HG03469 (cell line): ENCODE results near the gene GOLGA5.
A peak's percentile ranks its signal among the peaks of the same experiment; 100 is the strongest.
"Not testable (repeated sequence)": the region's sequence is repeated elsewhere in the genome, so short reads cannot be mapped to it uniquely, and the experiment has no call there.

Experiments
- ATAC-seq: cut with Tn5 transposase; IDR thresholded peaks from one replicate; pipeline ENCODE4 v1.9.1; 2021; ENCODE audit warnings: mild to moderate bottlenecking, moderate library complexity, moderate number of reproducible peaks; ENCODE audit not compliant: unreplicated experiment

Gene GOLGA5

DNA sequence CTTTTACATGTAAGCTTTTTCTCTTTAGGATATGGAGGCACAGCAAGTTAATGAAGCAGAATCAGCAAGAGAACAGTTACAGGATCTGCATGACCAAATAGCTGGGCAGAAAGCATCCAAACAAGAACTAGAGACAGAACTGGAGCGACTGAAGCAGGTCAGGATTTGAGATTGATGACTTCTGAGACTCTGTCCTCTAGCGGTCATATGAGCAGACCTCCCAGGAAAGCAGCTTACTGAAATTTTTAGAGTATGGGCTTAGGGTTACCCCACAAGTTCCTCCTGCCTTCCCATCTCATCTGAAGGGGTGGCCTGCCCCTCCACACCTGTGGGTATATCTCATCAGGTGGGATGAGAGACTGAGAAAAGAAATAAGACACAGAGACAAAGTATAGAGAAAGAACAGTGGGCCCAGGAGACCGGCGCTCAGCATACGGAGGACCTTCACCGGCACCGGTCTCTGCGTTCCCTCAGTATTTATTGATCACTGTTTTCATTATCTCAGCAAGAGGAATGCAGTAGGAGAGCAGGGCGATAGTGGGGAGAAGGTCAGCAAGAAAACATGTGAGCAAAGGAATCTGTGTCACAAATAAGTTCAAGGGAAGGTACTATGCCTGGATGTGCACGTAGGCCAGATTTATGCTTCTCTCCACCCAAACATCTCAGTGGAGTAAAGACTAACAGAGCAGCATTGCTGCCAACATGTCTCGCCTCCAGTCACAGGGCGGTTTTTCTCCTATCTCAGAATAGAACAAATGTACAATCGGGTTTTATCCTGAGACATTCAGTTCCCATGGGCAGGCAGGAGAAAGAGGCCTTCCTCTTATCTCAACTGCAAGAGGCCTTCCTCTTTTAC lies 25.8 kb downstream of the GOLGA5 start:
- ATAC-seq: not testable (repeated sequence)

DNA sequence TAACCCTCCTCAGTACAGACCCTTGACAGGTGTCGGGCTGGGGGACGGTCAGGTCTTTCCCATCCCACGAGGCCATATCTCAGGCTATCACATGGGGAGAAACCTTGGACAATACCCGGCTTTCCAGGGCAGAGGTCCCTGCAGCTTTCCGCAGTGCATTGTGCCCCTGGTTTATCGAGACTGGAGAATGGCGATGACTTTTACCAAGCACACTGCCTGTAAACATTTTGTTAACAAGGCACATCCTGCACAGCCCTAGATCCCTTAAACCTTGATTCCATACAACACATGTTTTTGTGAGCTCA lies 26.4 kb downstream of the GOLGA5 start:
- not testable (repeated sequence) for ATAC-seq

DNA sequence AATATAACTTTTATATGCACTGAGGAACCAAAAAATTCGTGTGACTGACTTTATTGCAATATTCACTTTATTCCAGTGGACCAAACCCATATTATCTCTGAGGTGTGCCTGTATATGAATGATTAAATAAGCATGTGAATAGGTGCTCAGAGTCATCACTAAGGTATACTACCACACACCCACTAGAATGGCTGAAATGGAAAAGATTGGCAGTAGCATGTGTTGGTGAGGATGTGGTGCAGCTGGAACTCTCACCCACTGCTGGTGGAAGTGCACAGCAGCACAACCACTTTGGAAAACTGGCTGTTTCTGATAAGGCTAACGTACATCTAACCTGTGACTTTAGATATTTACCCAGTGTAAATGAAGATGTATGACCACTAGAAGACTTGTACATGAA lies 36.8 kb downstream of the GOLGA5 start:
- ATAC-seq: no peak

DNA sequence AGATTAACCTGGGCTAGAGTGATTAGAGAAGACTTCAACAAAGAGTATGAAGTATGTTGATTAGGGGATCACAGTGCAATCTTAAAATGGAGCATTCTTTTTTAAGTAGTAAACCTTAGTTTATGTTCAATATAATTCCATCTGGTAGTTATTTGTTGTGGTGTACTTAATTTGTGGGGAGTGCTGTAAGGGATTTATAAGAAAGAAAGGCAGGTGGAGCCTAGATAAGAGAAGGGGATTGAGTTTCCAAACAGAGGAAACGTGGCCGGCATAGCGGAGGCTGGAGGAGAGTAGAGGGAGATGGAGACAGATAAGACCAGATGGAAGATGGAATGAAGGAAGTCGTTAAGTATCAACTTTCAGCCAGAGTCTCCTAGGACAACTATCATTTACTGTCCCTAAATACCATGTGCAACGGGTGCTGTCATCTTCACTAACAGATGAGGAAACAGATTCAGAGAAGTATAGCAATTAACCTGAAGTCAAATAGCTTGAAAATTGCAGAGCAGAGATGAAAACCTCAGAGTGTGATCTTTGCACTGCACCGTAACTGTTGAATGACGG lies 38.1 kb downstream of the GOLGA5 start:
- no peak for ATAC-seq

DNA sequence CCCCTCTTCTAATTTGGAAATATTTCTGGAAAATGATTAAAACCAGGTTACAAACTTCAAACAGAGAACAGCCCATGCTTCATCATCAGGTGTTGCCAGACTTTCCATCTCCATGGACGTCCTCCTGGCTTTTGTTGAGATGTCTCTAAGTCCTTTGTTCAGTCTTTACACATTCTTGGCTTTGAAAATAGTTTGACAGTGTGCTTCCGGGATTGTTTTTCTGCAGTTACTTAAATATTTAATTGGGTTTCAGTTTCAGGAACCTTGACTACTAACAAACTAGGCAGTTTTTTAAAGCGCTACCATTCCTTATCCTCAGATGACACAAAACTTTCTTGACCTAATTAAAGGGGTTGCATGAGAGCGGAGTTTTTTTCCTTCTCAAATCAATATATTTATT lies 47.8 kb downstream of the GOLGA5 start:
- no peak for ATAC-seq

DNA sequence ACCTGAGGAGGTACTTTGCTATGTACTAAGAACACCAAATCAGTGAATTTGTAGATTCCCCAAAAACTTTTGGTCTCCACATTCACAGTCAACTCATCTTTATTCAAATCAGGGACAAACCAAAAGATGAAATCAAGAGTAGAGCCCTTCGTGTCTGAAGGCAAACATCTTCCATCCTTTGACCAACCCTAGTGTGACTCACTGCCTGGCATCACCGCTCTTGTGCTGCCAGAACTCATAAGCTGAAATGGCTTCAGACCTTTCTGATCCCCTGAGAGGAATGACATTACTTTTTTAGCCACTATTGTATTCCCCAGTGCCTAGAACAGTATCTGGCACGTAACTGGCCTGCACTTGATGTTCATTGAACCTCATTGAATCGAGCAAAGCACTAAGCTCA lies 50.1 kb downstream of the GOLGA5 start:
- no peak for ATAC-seq

DNA sequence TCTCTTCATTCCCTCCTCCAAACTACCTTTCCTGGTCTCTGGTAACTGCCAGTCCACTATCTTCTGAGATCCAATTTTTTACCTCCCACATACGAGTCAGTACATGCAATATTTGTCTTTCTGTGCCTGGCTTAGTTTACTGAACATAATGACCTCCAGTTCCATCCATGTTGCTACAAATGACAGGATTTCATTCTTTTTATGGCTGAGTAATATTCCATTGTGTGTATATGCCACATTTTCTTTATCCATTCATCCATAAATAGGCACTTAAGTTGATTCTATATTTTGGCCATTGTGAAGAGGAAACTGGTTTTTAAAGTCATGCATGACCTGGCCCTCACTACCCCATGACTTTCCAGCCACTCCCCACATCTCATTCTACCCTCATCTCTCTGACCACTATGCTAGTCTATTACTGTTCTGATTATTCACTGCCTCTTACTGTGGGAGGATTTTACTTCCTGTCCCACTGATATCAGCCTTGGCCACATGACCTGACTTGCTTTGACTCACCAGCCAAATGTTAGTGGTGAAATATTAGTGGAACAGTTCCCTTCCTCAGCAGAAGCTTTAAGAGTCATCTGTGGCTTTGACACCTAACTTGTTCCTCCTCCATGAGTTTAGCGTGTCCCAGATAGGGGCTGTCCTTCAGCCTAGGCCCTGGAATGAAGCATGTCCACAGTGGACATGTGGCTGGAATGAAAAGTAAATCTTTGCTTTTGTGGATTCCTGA lies 52.2 kb downstream of the GOLGA5 start:
- peak; percentile 76 for ATAC-seq

DNA sequence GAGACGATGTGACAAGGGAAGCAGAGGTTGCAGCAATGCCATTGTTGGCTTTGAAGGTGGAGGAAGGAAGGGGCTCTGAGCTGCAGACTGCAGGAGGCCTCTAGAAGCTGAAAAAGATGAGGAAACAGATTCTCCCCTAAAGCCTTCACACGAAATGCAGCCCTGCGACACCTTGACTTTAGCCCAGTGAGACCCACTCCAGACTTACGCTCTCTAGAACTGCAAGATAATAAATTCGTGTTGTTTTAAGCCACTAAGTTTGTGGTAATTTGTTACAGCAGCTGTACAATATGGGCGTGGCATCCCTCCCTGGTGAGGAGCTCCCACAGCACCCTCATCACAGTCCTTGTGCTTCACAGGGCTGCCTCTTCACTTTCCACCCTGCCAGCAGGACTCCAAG lies 53.2 kb downstream of the GOLGA5 start:
- no peak for ATAC-seq

DNA sequence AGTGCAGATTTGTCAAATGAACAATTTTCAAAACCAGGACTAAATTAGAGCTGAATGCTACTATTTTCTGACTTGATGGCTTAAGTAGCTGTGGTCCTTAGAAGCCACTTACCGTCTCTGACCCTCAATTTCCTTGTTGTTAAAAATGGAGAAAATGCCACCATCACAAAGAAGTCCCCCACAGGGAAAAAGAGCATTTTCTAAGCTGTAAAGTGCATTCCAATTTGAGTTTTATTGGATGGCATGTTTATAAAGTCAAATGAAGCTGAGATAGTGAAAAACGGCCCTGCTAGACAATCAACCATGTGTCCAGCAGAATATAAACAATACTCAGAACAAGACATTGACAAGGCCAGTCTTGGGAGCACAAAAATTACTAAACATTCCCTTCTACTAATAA lies 53.6 kb downstream of the GOLGA5 start:
- no peak for ATAC-seq

DNA sequence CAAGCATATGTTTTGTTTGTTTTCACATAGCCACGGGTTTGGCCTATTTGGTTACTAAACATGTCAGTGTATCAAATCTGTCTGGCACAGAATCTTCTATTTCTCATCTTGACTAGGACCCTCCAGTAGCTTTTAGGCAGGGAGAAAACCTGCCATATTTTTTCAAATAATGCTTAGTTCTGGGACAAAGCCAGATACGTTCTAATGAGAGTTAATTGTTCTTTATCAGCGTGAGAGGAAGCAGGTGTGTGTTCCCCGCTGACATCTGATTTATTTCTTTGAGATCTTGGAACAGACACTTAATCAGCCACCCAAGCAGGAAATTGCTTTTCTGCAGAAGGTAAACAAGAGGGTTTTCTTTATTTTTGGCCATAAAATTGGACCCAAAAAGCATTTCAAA lies 54.8 kb downstream of the GOLGA5 start:
- no peak for ATAC-seq

DNA sequence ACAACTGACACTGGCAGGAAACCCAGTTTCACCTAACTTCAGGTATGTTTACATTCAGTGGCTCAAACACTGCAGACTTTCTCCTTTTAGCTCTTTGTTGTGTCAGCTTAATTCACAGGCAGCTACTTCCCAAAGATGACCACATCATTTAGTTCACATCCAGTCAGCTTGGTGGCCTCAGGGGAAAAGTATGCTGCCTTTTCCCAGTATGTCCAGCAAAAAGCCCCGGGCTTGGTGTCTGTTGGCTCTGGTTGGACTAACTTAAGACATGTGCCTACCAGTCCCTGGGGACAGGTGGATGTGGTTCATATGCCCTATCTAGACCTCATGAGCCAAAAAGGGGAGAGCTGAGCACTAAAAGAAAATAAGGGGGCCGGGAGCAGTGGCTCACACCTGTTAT lies 56.4 kb downstream of the GOLGA5 start:
- ATAC-seq: no peak

DNA sequence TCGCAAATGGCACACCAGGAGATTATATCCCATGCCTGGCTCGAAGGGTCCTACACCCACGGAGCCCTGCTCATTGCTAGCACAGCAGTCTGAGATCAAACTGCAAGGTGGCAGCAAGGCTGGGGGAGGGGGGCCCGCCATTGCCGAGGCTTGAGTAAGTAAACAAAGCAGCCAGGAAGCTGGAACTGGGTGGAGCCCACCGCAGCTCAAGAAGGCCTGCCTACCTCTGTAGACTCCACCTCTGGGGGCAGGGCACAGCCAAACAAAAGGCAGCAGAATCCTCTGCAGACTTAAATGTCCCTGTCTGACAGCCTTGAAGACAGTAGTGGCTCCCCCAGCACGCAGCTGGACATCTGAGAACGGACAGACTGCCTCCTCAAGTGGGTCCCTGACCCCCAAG lies 59.0 kb downstream of the GOLGA5 start:
- ATAC-seq: not testable (repeated sequence)

DNA sequence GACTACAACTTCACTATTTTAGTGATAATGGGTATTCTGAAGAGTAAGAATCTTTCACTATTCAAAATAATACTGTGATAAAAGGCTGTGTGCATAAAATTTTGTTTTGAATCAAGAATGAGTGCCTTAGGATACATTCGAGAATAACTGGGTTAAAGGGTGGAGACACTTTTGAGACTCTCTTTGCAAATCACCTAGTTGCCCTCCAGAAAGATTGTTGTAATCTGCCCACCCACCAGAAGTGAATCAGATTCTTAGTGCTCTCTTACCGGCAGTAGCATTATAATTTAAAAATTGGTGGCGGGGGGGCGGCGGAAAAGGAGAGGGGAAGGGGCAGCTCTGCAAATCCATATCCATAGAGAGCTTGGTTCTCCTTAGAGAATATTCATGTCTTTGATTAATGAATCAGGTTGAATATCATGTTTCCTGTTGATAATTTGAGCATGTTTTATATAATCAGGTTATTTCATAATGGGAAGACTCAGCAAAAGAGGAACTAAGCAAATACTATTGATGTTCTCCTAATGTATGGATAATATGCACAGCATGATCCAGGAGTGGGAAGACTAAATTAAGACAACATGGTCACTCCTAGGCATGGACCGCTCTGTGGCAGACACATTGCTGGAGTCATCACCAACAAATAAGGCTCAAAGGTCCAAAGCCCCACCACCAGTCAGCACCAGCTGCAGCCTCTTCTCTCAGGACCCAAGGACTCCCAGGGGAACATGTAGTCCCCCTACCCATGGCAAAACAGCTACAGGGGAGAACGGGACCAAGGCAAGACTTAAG lies 66.1 kb downstream of the GOLGA5 start:
- no peak for ATAC-seq

DNA sequence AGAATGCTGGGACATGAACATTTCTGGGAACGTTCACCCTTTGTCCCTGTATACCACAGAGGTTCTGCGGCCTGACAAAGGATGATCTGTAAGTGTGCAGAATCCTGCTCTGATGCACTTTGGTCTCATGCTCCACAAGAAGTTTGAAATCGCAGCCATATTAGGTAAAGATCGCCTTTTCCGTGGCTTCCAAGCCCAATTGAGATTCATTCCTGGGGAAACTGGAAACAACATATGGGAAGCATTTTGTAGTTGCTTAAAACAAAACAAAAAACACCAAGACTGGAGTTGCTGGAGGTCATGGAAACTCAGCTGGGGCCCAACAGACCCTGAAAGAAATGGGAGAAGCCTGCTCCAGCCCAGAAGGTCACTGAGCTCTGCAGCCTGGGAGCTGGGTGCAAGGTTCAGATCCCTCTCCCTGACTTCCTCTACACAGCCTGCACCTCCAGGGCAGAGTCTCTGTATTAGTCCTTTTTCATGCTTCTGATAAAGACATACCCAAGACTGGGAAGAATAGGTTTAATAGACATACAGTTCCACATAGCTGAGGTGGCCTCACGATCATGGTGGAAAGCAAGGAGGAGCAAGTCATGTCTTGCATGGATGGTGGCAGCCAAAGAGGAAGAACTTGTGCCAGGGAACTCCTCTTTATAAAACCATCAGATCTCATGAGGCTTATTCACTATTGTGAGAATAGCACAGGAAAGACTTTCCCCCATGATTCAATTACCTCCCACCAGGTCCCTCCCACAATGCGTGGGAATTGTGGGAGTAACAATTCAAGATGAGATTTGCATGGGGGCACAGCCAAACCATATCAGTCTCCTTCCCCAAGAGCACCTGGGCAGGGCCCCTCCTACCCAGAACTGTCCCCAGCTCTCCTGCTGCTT lies 68.0 kb downstream of the GOLGA5 start:
- no peak for ATAC-seq

DNA sequence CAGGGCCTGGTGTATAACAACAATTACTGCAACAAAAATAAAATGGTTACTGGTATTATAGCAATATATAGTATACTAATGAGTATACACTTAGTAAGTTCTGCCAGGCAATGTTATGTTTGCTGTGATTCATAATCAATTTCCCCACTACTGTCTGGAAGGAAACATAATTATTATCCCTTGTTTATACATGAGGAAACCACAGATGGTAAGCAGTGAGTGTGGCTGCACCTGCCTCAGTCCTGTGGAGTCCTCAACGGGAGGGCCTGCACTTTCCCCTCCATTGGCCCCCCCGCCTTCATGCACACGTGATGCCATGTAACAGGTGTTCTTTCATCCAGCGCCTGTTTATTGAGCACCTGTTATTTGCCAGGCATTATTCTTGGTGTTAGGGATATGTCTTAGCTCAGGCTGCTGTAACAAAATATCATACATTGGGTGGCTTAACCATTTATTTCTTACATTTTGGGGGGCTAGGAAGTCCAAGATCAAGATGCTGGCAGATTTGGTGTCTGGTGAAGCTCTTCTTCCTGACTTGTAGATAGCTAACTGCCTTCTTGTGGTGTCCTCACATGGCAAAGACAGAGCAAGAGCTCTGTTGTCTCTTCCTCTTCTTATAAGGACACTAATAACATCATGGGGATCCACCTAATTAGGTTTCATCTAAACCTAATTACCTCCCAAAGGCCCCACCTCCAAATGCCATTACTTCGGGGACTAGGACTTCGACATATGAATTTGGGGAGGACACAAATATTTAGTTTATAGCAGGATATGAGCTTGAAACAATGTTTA lies 69.4 kb downstream of the GOLGA5 start:
- ATAC-seq: no peak

DNA sequence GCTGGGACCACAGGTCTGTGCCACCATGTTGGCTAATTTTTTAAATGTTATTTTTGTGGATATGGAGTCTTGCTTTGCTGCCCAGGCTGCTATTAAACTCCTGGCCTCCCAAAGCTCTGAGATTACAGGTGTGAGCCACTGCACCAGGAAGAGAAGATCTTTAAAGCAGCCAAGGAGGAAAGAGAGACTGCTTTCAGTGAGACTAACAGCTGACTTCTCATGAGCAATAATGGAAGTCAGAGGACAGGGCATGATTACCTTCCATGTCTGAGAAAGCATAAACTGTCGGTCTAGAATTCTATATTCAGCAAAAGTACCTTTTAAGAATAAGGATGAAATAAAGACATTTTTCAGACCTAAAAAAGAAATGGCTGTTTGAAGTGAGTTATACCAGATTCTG lies 71.6 kb downstream of the GOLGA5 start:
- no peak for ATAC-seq

DNA sequence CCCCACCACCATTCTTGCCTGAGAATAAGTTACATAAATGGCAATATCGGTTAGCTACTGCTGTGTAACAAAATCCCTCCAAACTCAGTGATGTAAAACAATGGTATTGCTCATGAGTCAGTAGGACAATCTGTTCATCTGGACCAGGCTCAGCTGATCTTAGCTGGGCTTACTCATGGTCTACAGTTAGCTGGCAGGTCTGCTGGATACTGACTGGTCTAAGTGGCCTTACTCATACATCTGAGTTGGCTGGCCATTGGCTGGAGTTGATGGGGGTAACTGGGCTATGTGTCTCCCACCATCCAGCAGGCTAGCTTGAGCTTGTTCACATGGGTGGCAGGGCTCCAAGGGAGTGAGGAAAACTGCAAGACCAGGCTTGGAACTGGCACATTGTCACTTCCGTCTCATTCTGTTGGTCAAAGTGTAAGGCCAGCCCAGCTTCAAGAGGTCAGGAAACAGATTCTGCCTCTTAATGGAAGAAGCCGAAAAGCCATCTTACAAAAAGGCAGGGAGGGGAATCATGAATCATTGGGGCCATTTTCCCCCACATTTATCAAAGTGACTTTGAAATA lies 72.2 kb downstream of the GOLGA5 start:
- ATAC-seq: no peak

DNA sequence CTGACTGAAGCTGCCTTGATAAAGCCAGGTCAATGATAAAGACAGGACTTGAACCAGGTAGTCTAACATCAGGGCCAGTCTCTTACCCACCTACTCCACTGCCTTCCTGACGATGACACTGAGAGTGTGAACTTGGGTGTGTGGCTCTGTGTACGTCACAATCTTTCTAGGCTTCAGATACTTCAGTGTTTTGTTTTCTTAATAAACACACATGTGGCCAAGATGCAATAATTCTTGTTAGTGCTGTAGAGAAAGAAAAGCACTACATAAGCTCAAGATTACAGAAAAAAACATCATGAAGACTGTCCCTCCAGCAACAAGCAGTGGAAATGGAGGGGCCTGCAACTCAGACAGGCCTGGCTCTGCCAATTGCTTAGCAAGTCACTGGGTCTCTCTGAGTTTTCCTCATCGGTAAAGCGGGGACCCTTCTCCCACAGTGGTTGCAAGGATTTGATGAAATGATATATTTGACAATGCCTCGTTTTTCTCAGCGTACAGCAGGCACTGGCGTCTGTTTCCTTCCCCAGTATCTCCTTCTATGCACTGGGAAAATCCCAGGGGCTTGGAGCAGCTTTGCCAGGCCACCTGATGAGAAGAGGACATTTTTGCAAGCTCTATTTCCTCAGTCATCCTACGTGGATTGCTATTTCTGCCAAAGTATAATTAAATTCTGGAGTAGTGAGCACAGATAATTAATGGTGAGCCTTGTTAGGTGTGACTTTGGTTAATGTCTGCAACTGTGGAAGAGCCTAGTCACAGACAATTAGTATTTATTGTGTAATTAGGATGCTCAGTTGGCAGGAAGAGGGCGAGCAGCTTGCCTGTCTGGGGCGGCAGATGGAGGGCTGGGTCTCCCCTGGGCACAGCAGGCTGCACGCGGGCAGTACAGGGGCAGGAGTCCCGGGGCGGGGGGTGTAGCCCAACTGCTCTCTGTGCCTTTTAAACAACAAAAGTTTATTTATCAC lies 73.1 kb downstream of the GOLGA5 start:
- no peak for ATAC-seq
